GM19438 (cell line): ENCODE data around the gene RBBP6.
"Not testable (repeated sequence)": the region's sequence is repeated elsewhere in the genome, so short reads cannot be mapped to it uniquely, and the experiment has no call there.

Source experiments
- ATAC-seq: cut with Tn5 transposase; IDR thresholded peaks from one replicate; pipeline ENCODE4 v1.9.1; 2021; ENCODE audit warnings: low read depth; ENCODE audit not compliant: unreplicated experiment

Gene RBBP6

DNA sequence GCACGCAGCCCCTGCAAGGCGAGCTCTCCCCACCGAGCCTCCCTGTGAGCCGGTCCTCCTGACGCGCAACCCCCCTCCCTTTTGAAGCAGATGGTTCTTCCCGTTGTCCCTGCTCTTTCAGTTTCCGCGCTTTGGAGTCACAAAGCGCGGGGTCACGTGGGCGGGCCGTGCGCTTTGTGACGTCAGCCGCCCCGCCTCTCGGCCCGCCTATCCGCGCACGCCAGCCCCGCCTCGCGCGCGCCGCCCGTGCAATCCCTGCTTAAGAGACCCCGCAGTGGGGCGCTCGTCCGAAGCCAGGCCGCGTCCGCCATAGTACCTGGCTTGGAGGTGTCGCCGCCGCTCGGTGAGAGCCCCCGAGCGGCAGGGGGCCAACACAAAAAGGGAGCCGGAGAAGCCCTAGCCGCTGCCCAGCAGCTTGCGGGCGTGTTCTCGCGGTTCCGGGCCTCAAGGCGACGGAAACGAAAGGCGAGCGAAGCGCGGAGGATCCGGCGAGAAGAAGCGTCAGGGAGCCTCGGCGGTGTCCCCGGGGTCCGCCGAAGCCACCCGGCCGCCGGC, at the start of gene RBBP6:
TSS of gene RBBP6 (plus strand) at position 272 of the 555 bp plus-strand sequence. CDS start 1,061 bp downstream, outside the sequence.
- ATAC-seq, result peak; percentile 83

DNA sequence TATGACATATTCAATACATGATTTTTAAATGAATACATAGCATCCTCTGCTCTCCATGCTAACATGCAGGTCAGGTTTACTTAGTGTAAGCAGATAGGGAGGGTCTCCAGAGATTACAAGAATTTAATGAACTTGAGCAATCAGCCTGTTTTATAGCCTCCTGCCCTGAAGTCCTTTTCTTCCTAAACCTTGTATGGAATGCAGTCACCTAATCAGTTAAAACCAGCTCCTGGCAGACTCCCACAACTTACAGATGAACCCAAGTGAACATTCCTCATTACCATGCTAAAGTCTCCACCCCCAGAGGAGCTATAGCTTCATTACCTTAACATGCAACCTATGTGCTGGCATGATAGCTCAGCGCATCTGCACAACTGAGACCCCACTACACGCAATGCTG, 48.5 kb upstream of the RBBP6 start:
- ATAC-seq, result no peak

- ATAC-seq, result no peak
Observed at GRCh38 chr16:24491731-24492130, 47.6 kb upstream of the RBBP6 start.

DNA sequence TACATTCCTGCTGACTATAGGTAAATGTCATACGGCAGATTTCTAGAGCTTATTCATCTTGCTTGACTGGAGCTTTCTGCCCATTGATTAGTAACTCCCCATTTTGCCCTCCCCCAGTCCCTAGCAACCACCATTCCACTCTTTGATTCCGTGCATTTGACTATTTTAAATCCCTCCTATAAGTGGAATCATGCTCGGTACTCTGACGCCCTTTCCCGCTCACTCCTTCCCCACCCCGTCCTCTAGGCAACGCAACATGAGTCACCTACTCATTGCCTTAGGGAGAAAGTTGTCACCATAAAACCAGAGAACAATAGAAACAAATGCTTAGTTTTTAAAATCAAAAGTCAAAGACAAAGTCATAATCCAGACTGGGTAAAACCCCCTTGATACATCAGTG, 45.5 kb upstream of the RBBP6 start:
- ATAC-seq, result no peak

DNA sequence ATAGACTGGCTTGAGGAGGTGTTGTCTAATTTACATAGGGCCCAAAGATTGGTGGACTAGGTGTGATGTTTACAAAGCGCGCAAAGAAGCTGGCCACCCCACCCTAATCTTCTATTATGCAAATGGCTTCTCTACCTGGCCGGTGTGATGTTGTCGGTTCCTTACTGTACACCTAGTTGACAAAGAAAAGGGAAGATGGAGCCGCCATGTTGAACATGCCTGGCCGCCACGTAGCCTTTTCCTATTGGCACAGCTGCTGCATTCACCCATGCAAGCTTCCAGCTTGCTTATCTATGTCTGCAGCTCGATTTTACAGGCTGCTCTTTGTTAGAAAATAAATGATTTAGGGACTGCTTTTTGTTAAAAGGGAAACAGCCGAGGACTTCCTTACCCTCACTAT, 44.2 kb upstream of the RBBP6 start:
- ATAC-seq, result not testable (repeated sequence)

DNA sequence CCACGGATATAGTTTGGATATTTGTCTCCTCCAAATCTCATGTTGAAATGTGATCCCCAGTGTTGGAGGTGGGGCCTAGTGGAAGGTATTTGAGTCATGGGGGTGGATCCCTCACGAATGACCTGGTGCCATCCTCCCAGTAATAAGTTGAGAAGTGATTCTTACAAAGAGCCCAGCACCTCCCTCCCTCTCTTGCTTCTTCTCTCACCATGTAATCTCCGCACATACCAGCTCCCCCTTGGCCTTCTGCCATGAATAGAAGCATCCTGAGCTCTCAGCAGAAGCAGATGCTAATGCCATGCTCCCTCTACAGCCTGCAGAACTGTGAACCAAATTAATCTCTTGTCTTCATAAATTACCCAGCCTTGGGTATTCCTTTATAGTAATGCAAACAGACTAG, 41.9 kb upstream of the RBBP6 start:
- no peak for ATAC-seq

- ATAC-seq, result no peak
Observed at GRCh38 chr16:24499193-24499814, 40.1 kb upstream of the RBBP6 start.

DNA sequence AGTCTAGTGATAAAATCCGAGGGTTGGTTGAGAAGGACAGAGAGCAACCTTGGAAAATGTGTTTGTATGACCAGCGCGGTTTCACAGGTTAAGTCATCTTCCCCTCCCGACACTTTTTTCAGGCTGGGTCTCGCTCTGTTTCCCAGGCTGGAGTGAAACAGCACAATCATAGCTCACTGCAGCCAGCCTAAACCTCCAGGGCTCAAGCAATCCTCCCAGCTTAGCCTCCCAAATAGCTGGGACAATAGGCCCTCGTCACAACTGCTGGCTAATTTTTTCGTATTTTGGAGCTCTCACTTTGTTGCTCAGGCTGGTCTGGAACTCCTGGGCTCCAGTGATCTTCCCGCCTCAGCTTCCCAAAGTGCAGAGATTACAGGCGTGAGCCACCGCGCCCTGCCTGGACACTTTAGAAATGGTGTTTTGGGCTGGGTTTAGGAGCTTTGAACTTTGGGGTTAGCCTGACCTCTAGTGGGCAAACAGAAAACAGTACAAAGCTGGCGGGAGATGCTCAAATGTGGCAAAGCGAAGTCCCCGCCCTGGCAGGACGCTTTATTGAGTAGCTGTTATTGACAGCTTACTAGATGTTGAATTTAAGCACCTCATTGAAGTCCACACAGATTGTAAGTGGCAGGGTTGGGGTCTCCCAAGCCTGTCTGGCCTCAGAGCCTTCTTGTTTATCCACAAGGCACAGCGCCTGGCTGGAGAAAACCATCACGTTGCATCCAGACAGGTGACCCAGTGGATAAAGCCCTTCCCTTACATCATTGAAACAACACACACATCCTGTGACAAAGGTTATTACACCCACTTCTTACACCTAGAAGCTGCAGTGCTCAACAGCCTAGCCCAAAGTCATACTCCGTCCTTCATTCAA, 34.7 kb upstream of the RBBP6 start:
- ATAC-seq, result no peak

DNA sequence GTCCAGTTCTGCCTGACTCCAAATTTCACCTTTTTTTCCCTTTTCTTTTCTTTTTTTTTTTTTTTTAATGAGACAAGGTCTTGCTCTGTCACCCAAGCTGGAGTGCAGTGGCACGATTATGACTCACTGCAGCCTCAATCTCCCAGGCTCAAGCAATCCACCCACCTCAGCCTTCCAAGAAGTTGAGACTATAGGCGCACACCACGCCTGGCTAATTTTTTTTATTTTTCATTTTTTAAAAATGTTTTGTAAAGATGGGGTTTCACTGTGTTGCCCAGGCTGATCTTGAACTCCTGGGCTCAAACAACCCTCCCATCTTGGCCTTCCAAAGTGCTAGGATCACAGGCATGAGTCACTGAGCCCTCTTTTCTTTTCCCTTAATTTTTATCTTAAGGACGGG, 33.4 kb upstream of the RBBP6 start:
- ATAC-seq, result no peak

GRCh38 chr16:24507959-24508480, 31.3 kb upstream of the RBBP6 start:
- no peak for ATAC-seq

DNA sequence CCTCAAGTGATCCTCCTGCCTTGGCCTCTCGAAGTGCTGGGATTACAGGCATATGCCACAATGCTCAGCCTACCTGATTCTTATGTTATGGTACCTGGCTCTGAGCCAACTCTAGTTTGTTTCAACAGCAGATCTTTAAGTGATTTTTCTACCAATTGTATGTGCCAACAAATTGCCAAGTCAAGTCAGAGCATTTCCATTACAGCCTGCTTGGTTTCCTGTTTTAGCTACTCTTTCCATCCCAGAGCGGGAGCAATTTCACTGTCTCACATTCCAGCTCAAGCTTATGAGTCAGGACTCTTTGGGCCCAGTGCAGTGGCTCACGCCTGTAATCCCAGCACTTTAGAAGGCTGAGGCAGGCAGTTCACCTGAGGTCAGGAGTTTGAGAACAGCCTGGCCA, 30.8 kb upstream of the RBBP6 start:
- ATAC-seq, result no peak

DNA sequence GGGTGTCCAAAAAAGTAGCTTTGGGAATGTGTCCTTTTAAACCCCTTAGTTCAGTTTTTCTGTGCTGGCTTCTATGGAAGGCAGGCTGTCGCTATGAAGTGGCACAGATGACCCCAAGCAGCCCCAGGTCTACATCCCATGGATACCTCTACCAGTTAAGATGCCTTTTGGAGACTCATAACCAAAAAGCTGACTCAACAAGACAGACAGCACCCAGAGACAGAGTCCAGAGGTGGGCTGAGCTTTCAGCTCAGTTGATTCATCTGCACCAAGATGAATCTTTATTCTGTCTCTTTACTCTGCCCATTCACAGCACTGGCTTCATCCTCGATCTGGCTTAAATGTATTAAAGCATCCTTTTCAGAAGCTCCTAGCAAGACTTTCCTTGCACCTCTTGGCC, 29.8 kb upstream of the RBBP6 start:
- no peak for ATAC-seq

- no peak for ATAC-seq
Observed at GRCh38 chr16:24511174-24511573, 28.2 kb upstream of the RBBP6 start.

DNA sequence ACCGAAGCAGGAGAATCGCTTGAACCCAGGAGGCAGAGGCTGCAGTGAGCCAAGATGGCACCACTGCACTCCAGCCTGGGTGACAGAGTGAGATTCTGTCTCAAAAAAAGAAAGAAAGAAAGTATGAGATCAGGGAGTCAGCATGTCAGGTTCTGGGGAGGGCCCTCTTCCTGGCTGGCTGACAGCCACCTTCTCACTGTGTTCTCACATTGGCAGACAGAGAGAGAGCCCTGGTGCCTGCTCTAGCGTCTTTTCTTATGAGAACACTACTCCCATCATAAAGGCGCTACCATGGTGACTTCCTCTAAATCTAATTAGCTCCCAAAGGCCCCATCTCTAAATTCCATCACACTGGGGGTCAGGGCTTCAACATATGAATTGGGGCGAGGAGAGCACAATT, 27.6 kb upstream of the RBBP6 start:
- ATAC-seq, result no peak

- ATAC-seq, result no peak
Observed at GRCh38 chr16:24514096-24514495, 25.3 kb upstream of the RBBP6 start.

GRCh38 chr16:24515186-24515585, 24.2 kb upstream of the RBBP6 start:
- ATAC-seq, result no peak

DNA sequence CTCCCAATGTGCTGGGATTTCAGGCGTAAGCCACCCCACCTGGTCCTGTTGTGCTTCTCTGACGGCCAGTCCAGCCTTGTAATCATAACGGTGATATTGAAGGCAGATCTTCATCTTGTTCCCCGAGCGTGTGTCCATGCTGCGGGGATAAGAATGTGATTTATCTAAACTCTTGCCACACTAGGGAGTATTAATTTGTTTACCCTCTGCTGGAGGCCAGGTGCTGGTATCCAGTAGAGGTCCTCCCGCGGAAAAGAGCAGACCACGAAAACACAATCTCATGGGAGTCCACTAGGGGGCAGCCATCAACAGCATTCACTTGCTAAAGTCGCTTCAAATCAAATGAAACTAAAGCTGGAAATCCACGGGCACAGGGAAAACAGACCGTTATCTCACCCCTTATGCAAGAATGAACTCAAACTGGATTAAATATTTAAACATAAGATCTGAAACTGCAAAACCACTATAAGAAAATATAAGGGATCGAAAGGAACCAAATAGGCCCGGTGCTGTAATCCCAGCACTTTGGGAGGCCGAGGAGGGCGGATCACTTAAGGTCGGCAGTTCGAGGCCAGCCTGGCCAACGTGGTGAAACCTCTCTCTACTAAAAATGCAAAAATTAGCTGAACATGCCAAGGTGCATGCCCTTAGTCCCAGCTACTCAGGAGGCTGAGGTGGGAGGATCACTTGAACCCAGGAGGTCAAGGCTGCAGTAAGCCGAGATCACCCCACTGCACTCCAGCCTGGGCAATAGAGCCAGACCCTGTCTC, 22.3 kb upstream of the RBBP6 start:
- ATAC-seq, result no peak

DNA sequence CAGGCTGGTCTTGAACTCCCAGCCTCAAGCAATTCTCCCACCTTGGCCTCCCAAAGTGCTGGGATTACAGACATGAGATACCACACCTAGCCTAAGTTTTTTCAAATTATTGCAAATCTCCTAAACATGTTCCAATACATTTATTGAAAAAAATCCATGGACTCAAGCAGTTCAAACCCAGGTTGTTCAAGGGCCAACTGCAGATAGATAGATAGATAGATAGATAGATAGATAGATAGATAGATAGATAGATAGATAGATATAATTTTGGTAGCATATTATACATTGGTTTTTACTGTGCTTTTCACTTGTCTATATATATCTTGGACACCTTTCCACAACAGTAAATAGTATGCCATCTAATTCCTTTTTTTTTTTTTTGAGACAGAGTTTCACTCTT, 20.9 kb upstream of the RBBP6 start:
- ATAC-seq, result no peak

DNA sequence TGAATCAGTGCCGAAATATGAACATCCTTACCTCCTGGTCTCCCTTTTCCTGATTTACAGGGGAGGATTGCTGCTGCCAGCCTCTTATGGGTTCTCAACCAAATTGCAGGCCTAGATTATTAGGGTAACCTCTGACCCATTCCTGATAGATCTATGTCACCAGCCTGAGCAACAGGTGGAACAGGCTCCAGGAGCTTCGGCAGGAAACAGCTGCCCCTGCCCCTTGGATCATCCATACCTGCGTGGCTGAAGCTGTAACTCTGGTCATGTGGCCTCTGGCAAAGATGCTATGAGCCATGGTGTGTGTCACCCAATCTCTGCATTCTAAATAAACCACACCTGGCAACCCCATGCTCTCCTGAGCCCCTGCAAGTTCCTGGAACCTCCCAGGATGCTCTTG, 18.4 kb upstream of the RBBP6 start:
- no peak for ATAC-seq

DNA sequence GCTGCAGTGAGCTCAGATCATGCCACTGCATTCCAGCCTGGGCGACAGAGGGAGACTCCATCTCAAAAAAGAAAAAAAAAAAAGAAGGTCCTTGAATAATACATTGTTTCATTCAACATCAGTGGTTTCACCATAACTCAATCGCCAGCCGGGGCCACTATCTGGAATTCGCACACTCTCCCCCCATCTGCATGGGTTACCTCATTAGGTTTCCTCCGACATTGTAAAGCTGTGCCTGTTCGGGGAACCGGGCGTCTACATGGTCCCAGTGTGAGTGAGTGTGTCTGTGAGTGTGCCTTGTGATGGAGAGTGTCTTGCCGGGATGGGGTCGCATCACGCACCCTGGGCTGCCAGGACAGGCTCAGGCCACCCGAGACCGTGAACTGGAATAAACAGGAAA, 16.6 kb upstream of the RBBP6 start:
- no peak for ATAC-seq

- no peak for ATAC-seq
Observed at GRCh38 chr16:24523569-24523968, 15.8 kb upstream of the RBBP6 start.
